Body of pancreas (tissue), 4 donors: ENCODE results near the gene TMX2.

Experiments
- POLR2A ChIP-seq, 3 donors: fragments of 450-650 bp; IDR thresholded peaks; one replicate each; pipeline ENCODE4 v1.6.1; 2016; ENCODE audit warnings: antibody characterized with exemption in 3 of 3, mild to moderate bottlenecking in 2 of 3
- TF ChIP-seq, protein P1 (sequence below), 7 experiments: fragments of 450-650 bp in 4 of 7; fragments of 200-600 bp in 3 of 7; sonication (generic) in 3 of 7; IDR thresholded peaks; one replicate each; pipeline ENCODE4 v1.5.1; 2016 to 2019; ENCODE audit warnings: antibody characterized with exemption in 7 of 7

GRCh38 chr11:57745206-57745605 is 32.8 kb downstream of the TMX2 start:
- TF ChIP-seq, protein P1, sequence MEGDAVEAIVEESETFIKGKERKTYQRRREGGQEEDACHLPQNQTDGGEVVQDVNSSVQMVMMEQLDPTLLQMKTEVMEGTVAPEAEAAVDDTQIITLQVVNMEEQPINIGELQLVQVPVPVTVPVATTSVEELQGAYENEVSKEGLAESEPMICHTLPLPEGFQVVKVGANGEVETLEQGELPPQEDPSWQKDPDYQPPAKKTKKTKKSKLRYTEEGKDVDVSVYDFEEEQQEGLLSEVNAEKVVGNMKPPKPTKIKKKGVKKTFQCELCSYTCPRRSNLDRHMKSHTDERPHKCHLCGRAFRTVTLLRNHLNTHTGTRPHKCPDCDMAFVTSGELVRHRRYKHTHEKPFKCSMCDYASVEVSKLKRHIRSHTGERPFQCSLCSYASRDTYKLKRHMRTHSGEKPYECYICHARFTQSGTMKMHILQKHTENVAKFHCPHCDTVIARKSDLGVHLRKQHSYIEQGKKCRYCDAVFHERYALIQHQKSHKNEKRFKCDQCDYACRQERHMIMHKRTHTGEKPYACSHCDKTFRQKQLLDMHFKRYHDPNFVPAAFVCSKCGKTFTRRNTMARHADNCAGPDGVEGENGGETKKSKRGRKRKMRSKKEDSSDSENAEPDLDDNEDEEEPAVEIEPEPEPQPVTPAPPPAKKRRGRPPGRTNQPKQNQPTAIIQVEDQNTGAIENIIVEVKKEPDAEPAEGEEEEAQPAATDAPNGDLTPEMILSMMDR (IDR thresholded peaks at IDR 0.05) = no peak
- no peak for TF ChIP-seq POLR2A (IDR thresholded peaks at IDR 0.05)
